Measurements from ENCODE around the gene F2.

The F2 gene

GRCh38 chr11:46718155-46719019 lies 626 bp upstream of the F2 start:
- no peak for DNase-seq (ENCODE audit: low read depth)
- no peak overlapping the region for H3K4me3 ChIP-seq (ENCODE audit: low read depth, low read length)
- no peak for TF ChIP-seq CTCF (IDR thresholded peaks at IDR 0.05; ENCODE audit: insufficient read depth, low read depth, low read length, missing control alignments)

GRCh38 chr11:46719543-46720218 lies 668 bp downstream of the F2 start:
- TF ChIP-seq CTCF (IDR thresholded peaks at IDR 0.05; ENCODE audit: insufficient read depth, low read depth, low read length, missing control alignments), result no peak
- DNase-seq (ENCODE audit: low read depth), result no peak
- H3K4me3 ChIP-seq (ENCODE audit: low read depth, low read length), result no peak overlapping the region

- TF ChIP-seq CTCF (IDR thresholded peaks at IDR 0.05; ENCODE audit: insufficient read depth, low read depth, low read length, missing control alignments), result no peak
- H3K4me3 ChIP-seq (ENCODE audit: low read depth, low read length), result no peak overlapping the region
- no peak for DNase-seq (ENCODE audit: low read depth)
Measured at GRCh38 chr11:46721286-46721685, 2.3 kb downstream of the F2 start.

- no peak for DNase-seq (ENCODE audit: low read depth)
- no peak for TF ChIP-seq CTCF (IDR thresholded peaks at IDR 0.05; ENCODE audit: insufficient read depth, low read depth, low read length, missing control alignments)
- H3K4me3 ChIP-seq (ENCODE audit: low read depth, low read length), result no peak overlapping the region
Measured at GRCh38 chr11:46722566-46723358, 3.7 kb downstream of the F2 start.

- TF ChIP-seq CTCF (IDR thresholded peaks at IDR 0.05; ENCODE audit: insufficient read depth, low read depth, low read length, missing control alignments), result no peak
- no peak for DNase-seq (ENCODE audit: low read depth)
- H3K4me3 ChIP-seq (ENCODE audit: low read depth, low read length), result no peak overlapping the region
Measured at GRCh38 chr11:46723359-46723680, 4.3 kb downstream of the F2 start.

- no peak overlapping the region for H3K4me3 ChIP-seq (ENCODE audit: low read depth, low read length)
- no peak for TF ChIP-seq CTCF (IDR thresholded peaks at IDR 0.05; ENCODE audit: insufficient read depth, low read depth, low read length, missing control alignments)
- DNase-seq (ENCODE audit: low read depth), result no peak
Measured at GRCh38 chr11:46724088-46724487, 5.1 kb downstream of the F2 start.

Measured in GM12865 (cell line).